Cardiac muscle cell (in vitro differentiated cells and primary cell): ENCODE data around the gene PML. TPM values are rescaled to one million over a fixed set of nuclear protein-coding genes. Genes with fewer than 3 reads are reported as not detected.

Experiments used
- DNase-seq, 2 donors: peaks; one replicate each; pipeline versions ENCODE4 v3.0.0 to v3.0.0-alpha.2; 2010 to 2017; ENCODE audit warnings: low read depth in 1 of 2, low spot score in 1 of 2
- H3K27ac ChIP-seq: fragments of 200-600 bp; sonication (generic); 2 replicates; pipeline ENCODE4 v1.5.1; 2016
- H3K27me3 ChIP-seq: fragments of 200-600 bp; sonication (generic); 2 replicates; pipeline ENCODE4 v1.6.0; 2016; ENCODE audit warnings: control low read depth
- H3K36me3 ChIP-seq: fragments of 200-600 bp; sonication (generic); 2 replicates; pipeline ENCODE4 v1.5.1; 2016; ENCODE audit warnings: control low read depth
- H3K4me1 ChIP-seq: fragments of 200-600 bp; sonication (generic); 2 replicates; pipeline ENCODE4 v1.8.1; 2017; ENCODE audit warnings: low read depth, mild to moderate bottlenecking, mixed run types
- H3K4me3 ChIP-seq: fragments of 200-600 bp; sonication (generic); 2 replicates; pipeline ENCODE4 v1.5.1; 2016; ENCODE audit warnings: mild to moderate bottlenecking
- H3K9me3 ChIP-seq: fragments of 200-600 bp; sonication (generic); 2 replicates; pipeline ENCODE4 v1.5.1; 2017; ENCODE audit warnings: low read depth, mild to moderate bottlenecking, control low read depth
- polyA plus RNA-seq: library from polyadenylated mRNA; unstranded; fragments of >200 nt; fragmentation: Nextera tagmentation; extraction: Ambion mirVana; gene quantifications from 2 replicates; pipeline ENCODE4 v1.2.1, GENCODE V29; 2016
- total RNA-seq: library from RNA; depleted of rRNA; stranded (reverse); fragments of >200 nt; gene quantifications from 2 replicates; pipeline ENCODE4 v1.2.3, GENCODE V29; 2016
- TF ChIP-seq, protein P1 (sequence below): IDR thresholded peaks from 2 replicates; pipeline ENCODE4 v1.5.1; 2012; ENCODE audit warnings: low read depth, mild to moderate bottlenecking, low read length

Gene PML
- total and polyA plus RNA-seq, 2 experiments from 2014 or later = 21.9 to 40.4 TPM

DNA sequence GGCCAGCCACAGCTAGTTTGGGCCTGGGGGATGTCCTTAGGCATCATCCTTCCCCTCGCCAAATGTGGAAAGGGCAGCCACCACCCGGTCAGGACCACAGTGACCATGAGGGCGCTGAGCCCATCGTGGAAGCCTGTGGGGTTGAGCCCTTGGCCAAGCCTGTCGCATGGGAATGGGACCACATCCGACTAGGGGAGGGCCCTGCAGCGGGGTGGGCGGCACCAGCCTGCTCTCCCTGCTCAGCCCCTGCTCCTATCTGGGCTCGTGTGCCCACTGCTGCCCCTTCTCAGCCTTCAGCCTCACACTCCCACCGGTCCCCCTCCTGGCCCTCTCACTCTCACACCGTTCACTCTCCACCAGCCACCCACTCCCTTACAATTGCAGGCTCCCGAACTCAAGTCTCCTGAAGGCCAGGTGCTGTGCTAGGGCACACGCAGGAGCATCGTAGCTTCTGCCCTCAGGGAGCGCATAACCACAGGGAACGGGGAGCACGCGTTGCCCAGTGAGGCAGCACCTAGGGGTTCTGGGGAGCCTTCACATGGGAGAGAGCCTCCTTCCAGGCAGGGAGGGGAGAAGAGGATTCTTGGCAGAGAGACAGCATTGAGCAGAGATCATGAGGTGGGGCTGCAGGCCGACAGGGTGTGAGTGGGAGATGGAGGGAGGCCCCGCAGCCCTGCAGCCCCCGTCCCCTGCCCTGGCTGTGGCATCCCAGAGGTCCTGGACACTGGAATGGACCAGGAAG lies 42.2 kb upstream of the PML start:
- TF ChIP-seq, protein P1, sequence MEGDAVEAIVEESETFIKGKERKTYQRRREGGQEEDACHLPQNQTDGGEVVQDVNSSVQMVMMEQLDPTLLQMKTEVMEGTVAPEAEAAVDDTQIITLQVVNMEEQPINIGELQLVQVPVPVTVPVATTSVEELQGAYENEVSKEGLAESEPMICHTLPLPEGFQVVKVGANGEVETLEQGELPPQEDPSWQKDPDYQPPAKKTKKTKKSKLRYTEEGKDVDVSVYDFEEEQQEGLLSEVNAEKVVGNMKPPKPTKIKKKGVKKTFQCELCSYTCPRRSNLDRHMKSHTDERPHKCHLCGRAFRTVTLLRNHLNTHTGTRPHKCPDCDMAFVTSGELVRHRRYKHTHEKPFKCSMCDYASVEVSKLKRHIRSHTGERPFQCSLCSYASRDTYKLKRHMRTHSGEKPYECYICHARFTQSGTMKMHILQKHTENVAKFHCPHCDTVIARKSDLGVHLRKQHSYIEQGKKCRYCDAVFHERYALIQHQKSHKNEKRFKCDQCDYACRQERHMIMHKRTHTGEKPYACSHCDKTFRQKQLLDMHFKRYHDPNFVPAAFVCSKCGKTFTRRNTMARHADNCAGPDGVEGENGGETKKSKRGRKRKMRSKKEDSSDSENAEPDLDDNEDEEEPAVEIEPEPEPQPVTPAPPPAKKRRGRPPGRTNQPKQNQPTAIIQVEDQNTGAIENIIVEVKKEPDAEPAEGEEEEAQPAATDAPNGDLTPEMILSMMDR = no peak
- Histone ChIP-seq H3K4me1 (peaks cover 6% of the 10 kb centered on the region), H3K27ac (no peak overlapping the region), H3K36me3 (peaks cover 7% of the 10 kb centered on the region), H3K27me3 (no peaks in the 10 kb centered on the region), H3K9me3 (no peaks in the 10 kb centered on the region), H3K4me3 (no peak overlapping the region)
- DNase-seq = no peak

DNA sequence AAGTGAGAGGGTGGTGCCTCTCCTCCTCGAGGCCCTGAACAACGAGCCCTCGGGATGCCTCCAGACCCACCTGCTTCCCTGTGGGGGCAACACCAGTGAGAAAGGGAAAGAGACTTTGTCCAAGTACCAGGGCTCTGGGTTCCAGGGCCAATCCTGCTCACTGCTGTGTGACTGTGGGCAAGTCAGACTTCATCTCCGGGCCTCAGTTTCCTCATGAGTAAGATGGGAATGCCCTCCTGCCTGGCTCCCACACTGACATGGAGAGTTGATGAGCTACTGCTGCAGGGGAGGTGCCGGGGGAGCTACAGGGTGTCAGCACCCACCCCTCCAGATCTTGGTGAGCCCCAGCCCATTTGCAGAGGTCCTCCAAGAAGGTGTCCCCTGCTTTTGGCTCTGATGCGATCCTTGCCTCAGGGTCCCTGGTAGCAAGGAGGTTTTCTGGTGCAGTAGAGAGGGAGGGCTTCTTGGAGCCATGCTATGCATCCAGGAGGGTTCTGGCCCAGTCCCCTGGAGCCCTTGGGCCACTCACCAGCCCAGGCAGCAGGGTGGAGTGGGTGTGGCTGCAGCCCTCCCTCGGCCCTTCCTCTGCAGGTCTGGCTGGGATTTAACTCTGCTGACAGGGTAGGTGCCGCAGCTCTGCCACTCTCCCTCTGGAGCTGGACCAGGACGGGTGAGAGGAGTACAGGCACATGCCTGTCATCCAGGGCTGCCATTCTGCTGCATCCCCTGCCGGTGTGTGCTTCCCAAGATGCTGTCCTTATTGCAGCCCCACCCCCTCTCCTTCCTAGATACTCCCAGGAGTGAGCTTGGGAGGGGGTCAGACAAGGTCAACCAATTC lies 41.4 kb upstream of the PML start:
- no peak for DNase-seq
- TF ChIP-seq, protein P1 = no peak
- Histone ChIP-seq H3K9me3 (no peaks in the 10 kb centered on the region), H3K36me3 (peaks cover 7% of the 10 kb centered on the region), H3K4me3 (no peak overlapping the region), H3K27ac (no peak overlapping the region), H3K27me3 (no peaks in the 10 kb centered on the region), H3K4me1 (peaks cover 6% of the 10 kb centered on the region)

DNA sequence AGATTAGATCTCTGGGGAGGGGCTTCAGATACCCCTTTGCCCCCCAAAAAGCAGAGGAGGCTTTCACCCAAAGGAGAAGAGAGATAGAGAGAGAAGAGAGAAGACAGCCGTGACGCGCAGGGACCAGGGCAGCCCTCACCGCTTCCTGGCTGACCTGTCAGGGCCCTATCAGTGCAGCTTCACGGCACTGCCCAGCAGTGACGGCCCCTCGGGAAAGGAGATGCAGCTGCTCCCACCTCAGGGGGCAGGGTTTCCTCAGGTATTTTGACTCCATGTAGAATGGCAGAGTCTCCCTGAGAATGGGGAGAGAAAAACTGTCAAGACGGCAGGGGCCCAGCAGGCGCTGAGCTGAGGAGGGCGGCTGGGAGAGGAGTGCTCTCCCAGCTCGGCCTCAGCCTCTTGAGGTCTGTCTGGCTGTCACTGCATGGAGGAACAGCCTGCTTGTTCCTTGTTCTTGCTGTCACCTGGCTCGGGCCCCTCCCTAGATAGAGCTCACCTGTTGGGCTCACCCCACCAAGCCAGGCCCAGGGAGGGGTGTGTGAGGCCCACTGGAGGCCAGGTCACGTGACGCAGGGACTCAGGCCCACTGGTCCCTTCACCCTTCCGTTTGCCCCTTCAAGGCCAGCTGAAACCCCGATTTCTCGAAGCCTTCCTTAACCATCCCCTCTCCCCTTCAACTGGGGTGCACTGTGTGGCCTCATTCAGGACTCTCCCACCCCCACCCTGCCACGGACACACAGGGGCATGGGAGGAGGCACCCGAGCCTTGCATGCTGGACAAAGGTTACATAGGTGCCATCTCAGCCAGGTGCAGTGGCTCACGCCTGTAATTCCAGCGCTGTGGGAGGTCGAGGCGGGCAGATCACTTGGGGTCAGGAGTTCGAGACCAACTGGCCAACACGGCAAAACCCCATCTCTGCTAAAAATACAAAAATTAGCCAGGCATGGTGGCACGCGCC lies 40.0 kb upstream of the PML start:
- no peak for DNase-seq
- Histone ChIP-seq H3K4me1 (peaks cover 6% of the 10 kb centered on the region), H3K27me3 (no peaks in the 10 kb centered on the region), H3K36me3 (peaks cover 5% of the 10 kb centered on the region), H3K9me3 (no peaks in the 10 kb centered on the region), H3K4me3 (no peak overlapping the region), H3K27ac (no peak overlapping the region)
- TF ChIP-seq, protein P1 = no peak

DNA sequence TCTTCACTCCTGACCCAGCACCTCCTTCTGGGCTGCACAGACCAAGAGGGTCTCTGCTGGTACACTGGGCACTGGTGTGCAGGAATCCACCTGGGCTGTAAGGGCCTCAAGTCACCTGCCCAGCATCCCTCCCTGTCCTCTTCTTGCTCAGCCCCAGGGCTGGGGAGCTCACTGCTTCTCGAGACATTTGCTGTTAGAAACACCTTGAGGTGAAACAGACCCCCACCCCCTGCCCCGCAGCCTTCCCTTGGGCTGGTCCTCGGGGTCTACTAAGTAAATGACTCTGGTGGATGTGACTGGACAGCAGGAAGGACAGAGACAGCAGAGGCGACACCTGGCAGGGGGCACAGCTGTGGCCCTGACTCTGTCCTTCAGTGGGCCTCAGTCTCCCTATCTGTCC lies 39.2 kb upstream of the PML start:
- Histone ChIP-seq H3K4me1 (peaks cover 6% of the 10 kb centered on the region), H3K9me3 (no peaks in the 10 kb centered on the region), H3K27ac (no peak overlapping the region), H3K27me3 (no peaks in the 10 kb centered on the region), H3K4me3 (no peak overlapping the region), H3K36me3 (no peaks in the 10 kb centered on the region)
- no peak for DNase-seq
- TF ChIP-seq, protein P1 = no peak
